Stimulated activated CD4-positive, alpha-beta T cell treated with anti-CD3 and anti-CD28 coated beads, Interleukin-15, amount 100 ng/mL, for 24 hours (primary cell): ENCODE results near the gene MTM1.

Source experiments
- DNase-seq: peaks from one replicate; pipeline ENCODE4 v3.0.0-alpha.2; 2020

MTM1 gene

GRCh38 chrX:150551963-150552362, 16.5 kb upstream of the MTM1 start:
- DNase-seq, result no peak

GRCh38 chrX:150558424-150558823, 10.0 kb upstream of the MTM1 start:
- no peak for DNase-seq

- DNase-seq, result no peak
Observed at GRCh38 chrX:150564838-150565237, 3.6 kb upstream of the MTM1 start.

- no peak for DNase-seq
Observed at GRCh38 chrX:150565551-150565950, 2.9 kb upstream of the MTM1 start.

GRCh38 chrX:150566734-150567182, 1.7 kb upstream of the MTM1 start:
- DNase-seq, result no peak

- no peak for DNase-seq
Observed at GRCh38 chrX:150567645-150568319, 639 bp upstream of the MTM1 start.

- DNase-seq, result peak; percentile 49
Observed at GRCh38 chrX:150569155-150569477, 695 bp downstream of the MTM1 start.

- DNase-seq, result no peak
Observed at GRCh38 chrX:150570512-150570911, 2.1 kb downstream of the MTM1 start.

GRCh38 chrX:150572206-150572605, 3.8 kb downstream of the MTM1 start:
- no peak for DNase-seq

GRCh38 chrX:150573106-150573505, 4.7 kb downstream of the MTM1 start:
- DNase-seq, result no peak

GRCh38 chrX:150573702-150574101, 5.3 kb downstream of the MTM1 start:
- DNase-seq, result peak; percentile 55

GRCh38 chrX:150574559-150575418, 6.4 kb downstream of the MTM1 start:
- DNase-seq, result peak; percentile 25

GRCh38 chrX:150575419-150575814, 7.0 kb downstream of the MTM1 start:
- DNase-seq, result peak; percentile 71

- no peak for DNase-seq
Observed at GRCh38 chrX:150577174-150577573, 8.8 kb downstream of the MTM1 start.

- no peak for DNase-seq
Observed at GRCh38 chrX:150581093-150581775, 12.8 kb downstream of the MTM1 start.

GRCh38 chrX:150582338-150582948, 14.0 kb downstream of the MTM1 start:
- DNase-seq, result no peak

- peak; percentile 44 for DNase-seq
Observed at GRCh38 chrX:150587585-150588503, 19.4 kb downstream of the MTM1 start.

- no peak for DNase-seq
Observed at GRCh38 chrX:150594584-150594983, 26.2 kb downstream of the MTM1 start.

- DNase-seq, result no peak
Observed at GRCh38 chrX:150599226-150599625, 30.8 kb downstream of the MTM1 start.

GRCh38 chrX:150602296-150602695, 33.9 kb downstream of the MTM1 start:
- DNase-seq, result no peak

GRCh38 chrX:150602743-150603142, 34.3 kb downstream of the MTM1 start:
- DNase-seq, result no peak

GRCh38 chrX:150605603-150606002, 37.2 kb downstream of the MTM1 start:
- no peak for DNase-seq
